HL-60 (cell line): ENCODE data around the gene HCN4.

Experiments used
- GABPA ChIP-seq: IDR thresholded peaks from 2 replicates; pipeline ENCODE4 v1.6.1; 2012; ENCODE audit warnings: low read depth
- POLR2AphosphoS5 ChIP-seq: IDR thresholded peaks from 2 replicates; pipeline ENCODE4 v1.6.1; 2012; ENCODE audit warnings: low read depth
- SPI1 ChIP-seq: IDR thresholded peaks from 2 replicates; pipeline ENCODE4 v1.6.1; 2012; ENCODE audit warnings: low read depth, mild to moderate bottlenecking, borderline replicate concordance
- TF ChIP-seq, protein P1 (sequence below): IDR thresholded peaks from one replicate; pipeline ENCODE4 v1.5.1; 2011; ENCODE audit warnings: low read length, control low read depth, inconsistent platforms; ENCODE audit not compliant: insufficient read depth
- TF ChIP-seq, protein P2 (sequence below): IDR thresholded peaks from 2 replicates; pipeline ENCODE4 v1.6.1; 2012; ENCODE audit warnings: low read depth; ENCODE audit not compliant: insufficient replicate concordance

GRCh38 chr15:73325191-73325861 lies 43.4 kb downstream of the HCN4 start:
- TF ChIP-seq, protein P1, sequence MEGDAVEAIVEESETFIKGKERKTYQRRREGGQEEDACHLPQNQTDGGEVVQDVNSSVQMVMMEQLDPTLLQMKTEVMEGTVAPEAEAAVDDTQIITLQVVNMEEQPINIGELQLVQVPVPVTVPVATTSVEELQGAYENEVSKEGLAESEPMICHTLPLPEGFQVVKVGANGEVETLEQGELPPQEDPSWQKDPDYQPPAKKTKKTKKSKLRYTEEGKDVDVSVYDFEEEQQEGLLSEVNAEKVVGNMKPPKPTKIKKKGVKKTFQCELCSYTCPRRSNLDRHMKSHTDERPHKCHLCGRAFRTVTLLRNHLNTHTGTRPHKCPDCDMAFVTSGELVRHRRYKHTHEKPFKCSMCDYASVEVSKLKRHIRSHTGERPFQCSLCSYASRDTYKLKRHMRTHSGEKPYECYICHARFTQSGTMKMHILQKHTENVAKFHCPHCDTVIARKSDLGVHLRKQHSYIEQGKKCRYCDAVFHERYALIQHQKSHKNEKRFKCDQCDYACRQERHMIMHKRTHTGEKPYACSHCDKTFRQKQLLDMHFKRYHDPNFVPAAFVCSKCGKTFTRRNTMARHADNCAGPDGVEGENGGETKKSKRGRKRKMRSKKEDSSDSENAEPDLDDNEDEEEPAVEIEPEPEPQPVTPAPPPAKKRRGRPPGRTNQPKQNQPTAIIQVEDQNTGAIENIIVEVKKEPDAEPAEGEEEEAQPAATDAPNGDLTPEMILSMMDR: no peak
- no peak for TF ChIP-seq POLR2AphosphoS5
- TF ChIP-seq SPI1: no peak
- TF ChIP-seq GABPA: no peak
- TF ChIP-seq, protein P2, sequence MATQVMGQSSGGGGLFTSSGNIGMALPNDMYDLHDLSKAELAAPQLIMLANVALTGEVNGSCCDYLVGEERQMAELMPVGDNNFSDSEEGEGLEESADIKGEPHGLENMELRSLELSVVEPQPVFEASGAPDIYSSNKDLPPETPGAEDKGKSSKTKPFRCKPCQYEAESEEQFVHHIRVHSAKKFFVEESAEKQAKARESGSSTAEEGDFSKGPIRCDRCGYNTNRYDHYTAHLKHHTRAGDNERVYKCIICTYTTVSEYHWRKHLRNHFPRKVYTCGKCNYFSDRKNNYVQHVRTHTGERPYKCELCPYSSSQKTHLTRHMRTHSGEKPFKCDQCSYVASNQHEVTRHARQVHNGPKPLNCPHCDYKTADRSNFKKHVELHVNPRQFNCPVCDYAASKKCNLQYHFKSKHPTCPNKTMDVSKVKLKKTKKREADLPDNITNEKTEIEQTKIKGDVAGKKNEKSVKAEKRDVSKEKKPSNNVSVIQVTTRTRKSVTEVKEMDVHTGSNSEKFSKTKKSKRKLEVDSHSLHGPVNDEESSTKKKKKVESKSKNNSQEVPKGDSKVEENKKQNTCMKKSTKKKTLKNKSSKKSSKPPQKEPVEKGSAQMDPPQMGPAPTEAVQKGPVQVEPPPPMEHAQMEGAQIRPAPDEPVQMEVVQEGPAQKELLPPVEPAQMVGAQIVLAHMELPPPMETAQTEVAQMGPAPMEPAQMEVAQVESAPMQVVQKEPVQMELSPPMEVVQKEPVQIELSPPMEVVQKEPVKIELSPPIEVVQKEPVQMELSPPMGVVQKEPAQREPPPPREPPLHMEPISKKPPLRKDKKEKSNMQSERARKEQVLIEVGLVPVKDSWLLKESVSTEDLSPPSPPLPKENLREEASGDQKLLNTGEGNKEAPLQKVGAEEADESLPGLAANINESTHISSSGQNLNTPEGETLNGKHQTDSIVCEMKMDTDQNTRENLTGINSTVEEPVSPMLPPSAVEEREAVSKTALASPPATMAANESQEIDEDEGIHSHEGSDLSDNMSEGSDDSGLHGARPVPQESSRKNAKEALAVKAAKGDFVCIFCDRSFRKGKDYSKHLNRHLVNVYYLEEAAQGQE: no peak
